Suprapubic skin (tissue), 4 donors: ENCODE results near the gene NEGR1. TPM values are rescaled to one million over a fixed set of nuclear protein-coding genes. Genes with fewer than 3 reads are reported as not detected.

Experiments
- DNase-seq, 2 donors: peaks; one replicate each; pipeline ENCODE4 v3.0.0-alpha.2; 2019; ENCODE audit warnings: low spot score in 2 of 2
- H3K27ac ChIP-seq: fragments of 200-600 bp; sonication (generic); one replicate; pipeline ENCODE4 v1.5.1; 2019
- H3K27me3 ChIP-seq: fragments of 200-600 bp; sonication (generic); one replicate; pipeline ENCODE4 v1.5.1; 2019
- H3K36me3 ChIP-seq: fragments of 200-600 bp; sonication (generic); one replicate; pipeline ENCODE4 v1.5.1; 2019
- H3K4me1 ChIP-seq: fragments of 200-600 bp; sonication (generic); one replicate; pipeline ENCODE4 v1.5.1; 2019
- H3K4me3 ChIP-seq: fragments of 200-600 bp; sonication (generic); one replicate; pipeline ENCODE4 v1.5.1; 2019; ENCODE audit warnings: mild to moderate bottlenecking
- H3K9me3 ChIP-seq: fragments of 200-600 bp; sonication (generic); one replicate; pipeline ENCODE4 v1.5.1; 2019
- EP300 ChIP-seq: sonication (generic); formaldehyde crosslinking; IDR thresholded peaks from one replicate; pipeline ENCODE4 v1.6.1; 2017; ENCODE audit warnings: antibody characterized with exemption
- POLR2A ChIP-seq, 2 donors: fragments of 450-650 bp; IDR thresholded peaks; one replicate each; pipeline ENCODE4 v1.6.1; 2017; ENCODE audit warnings: antibody characterized with exemption in 2 of 2, mild to moderate bottlenecking in 2 of 2, moderate library complexity in 2 of 2
- POLR2AphosphoS5 ChIP-seq, 3 donors: sonication (generic); formaldehyde crosslinking; IDR thresholded peaks; one replicate each; pipeline ENCODE4 v1.6.1; 2017; ENCODE audit warnings: antibody characterized with exemption in 3 of 3
- WGBS: methylation state at CpG from one replicate; pipeline ENCODE4 v1.1.5; 2018; 5-methylcytosine and 5-hydroxymethylcytosine counted together
- total RNA-seq, 4 donors: library from RNA; depleted of rRNA; stranded (reverse); fragments of >200 nt; gene quantifications; one replicate each; pipeline ENCODE4 v1.1.0, GENCODE V29; 2016
- TF ChIP-seq, protein P1 (sequence below), 2 donors: fragments of 200-600 bp in 1 of 2; fragments of 450-650 bp in 1 of 2; sonication (generic) in 1 of 2; IDR thresholded peaks; one replicate each; pipeline ENCODE4 v1.5.1; 2016 to 2019; ENCODE audit warnings: antibody characterized with exemption in 2 of 2, mild to moderate bottlenecking in 1 of 2, moderate library complexity in 1 of 2

Gene NEGR1
- total RNA-seq, 4 donors from 2014 or later = 3.0 to 9.9 (median 3.8) TPM

DNA sequence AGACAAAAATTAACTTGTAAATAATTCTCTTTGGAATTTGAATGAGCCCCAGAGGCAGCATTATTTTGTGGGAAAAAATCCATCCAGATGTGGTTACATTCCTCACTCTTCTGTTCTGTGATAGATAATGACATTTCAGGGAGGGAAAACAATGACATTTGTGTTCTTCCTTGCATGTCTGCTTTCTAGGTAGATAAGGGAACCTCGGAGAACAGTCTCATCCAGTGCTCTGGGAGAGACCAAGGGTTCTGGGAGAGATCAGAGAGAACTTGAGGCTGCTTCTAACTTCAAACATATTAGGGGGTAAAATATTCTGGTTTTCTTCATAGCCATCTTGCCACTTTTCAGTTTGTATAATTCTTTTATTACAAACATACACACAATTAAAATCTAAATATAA lies 269.2 kb downstream of the NEGR1 start:
- TF ChIP-seq POLR2AphosphoS5 (IDR thresholded peaks at IDR 0.05) = no peak
- TF ChIP-seq POLR2A (IDR thresholded peaks at IDR 0.05) = no peak
- TF ChIP-seq, protein P1, sequence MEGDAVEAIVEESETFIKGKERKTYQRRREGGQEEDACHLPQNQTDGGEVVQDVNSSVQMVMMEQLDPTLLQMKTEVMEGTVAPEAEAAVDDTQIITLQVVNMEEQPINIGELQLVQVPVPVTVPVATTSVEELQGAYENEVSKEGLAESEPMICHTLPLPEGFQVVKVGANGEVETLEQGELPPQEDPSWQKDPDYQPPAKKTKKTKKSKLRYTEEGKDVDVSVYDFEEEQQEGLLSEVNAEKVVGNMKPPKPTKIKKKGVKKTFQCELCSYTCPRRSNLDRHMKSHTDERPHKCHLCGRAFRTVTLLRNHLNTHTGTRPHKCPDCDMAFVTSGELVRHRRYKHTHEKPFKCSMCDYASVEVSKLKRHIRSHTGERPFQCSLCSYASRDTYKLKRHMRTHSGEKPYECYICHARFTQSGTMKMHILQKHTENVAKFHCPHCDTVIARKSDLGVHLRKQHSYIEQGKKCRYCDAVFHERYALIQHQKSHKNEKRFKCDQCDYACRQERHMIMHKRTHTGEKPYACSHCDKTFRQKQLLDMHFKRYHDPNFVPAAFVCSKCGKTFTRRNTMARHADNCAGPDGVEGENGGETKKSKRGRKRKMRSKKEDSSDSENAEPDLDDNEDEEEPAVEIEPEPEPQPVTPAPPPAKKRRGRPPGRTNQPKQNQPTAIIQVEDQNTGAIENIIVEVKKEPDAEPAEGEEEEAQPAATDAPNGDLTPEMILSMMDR (IDR thresholded peaks at IDR 0.05) = no peak
- no peak for TF ChIP-seq EP300

DNA sequence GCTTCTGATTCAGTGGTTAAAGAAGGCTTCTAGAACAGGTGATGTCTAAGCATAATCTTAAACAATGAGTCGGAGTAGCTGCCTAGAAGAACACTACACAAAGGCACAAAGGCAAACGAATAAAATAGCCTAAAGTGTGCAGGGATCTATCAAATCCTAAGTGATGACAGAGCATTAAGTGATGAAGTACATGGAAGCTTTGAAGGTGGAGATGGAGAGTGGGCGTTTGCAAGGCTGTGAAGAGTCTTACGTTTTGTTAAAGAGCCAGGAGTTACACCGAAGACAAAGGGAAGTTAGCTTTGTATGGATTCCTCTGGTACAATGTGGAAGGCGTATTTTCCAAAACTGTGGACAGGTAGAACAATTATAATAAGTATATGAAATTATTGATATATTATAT lies 270.6 kb downstream of the NEGR1 start:
- TF ChIP-seq POLR2AphosphoS5 (IDR thresholded peaks at IDR 0.05) = no peak
- no peak for TF ChIP-seq POLR2A (IDR thresholded peaks at IDR 0.05)
- no peak for TF ChIP-seq EP300
- TF ChIP-seq, protein P1 (IDR thresholded peaks at IDR 0.05) = no peak
- Histone ChIP-seq H3K36me3 (no peaks in the 10 kb centered on the region), H3K27me3 (no peaks in the 10 kb centered on the region), H3K9me3 (no peaks in the 10 kb centered on the region), H3K4me1 (no peaks in the 10 kb centered on the region), H3K27ac (no peak overlapping the region), H3K4me3 (no peak overlapping the region)
- WGBS = 75% methylated on average over 6 of the region's 6 CpGs
- DNase-seq = no peak

More for the DNA sequence above, 269.2 kb downstream of the NEGR1 start:
- 32% methylated on average over 1 of the region's 1 CpG for WGBS
- H3K9me3 ChIP-seq = no peaks in the 10 kb centered on the region
- no peak for DNase-seq
- no peaks in the 10 kb centered on the region for H3K4me1 ChIP-seq
- no peaks in the 10 kb centered on the region for H3K27me3 ChIP-seq
- no peak overlapping the region for H3K27ac ChIP-seq
- no peaks in the 10 kb centered on the region for H3K36me3 ChIP-seq
- no peak overlapping the region for H3K4me3 ChIP-seq

GRCh38 chr1:72010094-72010431 lies 272.3 kb downstream of the NEGR1 start:
- Histone ChIP-seq H3K4me3 (no peak overlapping the region), H3K27me3 (no peaks in the 10 kb centered on the region), H3K27ac (no peak overlapping the region), H3K9me3 (no peaks in the 10 kb centered on the region), H3K4me1 (no peaks in the 10 kb centered on the region), H3K36me3 (no peaks in the 10 kb centered on the region)
- TF ChIP-seq, protein P1 (IDR thresholded peaks at IDR 0.05) = no peak
- TF ChIP-seq EP300 = no peak
- 62% methylated on average over 3 of the region's 3 CpGs for WGBS
- no peak for DNase-seq

- Histone ChIP-seq H3K27ac (no peak overlapping the region), H3K27me3 (no peaks in the 10 kb centered on the region), H3K9me3 (no peaks in the 10 kb centered on the region), H3K4me3 (no peak overlapping the region), H3K4me1 (no peaks in the 10 kb centered on the region), H3K36me3 (no peaks in the 10 kb centered on the region)
- TF ChIP-seq, protein P1 (IDR thresholded peaks at IDR 0.05) = no peak
- TF ChIP-seq POLR2A (IDR thresholded peaks at IDR 0.05) (no peak), EP300 (no peak), POLR2AphosphoS5 (IDR thresholded peaks at IDR 0.05) (no peak)
- WGBS = 71% methylated on average over 6 of the region's 6 CpGs
- DNase-seq = no peak
These were observed 272.9 kb downstream of the NEGR1 start for GRCh38 chr1:72009173-72010093.

DNA sequence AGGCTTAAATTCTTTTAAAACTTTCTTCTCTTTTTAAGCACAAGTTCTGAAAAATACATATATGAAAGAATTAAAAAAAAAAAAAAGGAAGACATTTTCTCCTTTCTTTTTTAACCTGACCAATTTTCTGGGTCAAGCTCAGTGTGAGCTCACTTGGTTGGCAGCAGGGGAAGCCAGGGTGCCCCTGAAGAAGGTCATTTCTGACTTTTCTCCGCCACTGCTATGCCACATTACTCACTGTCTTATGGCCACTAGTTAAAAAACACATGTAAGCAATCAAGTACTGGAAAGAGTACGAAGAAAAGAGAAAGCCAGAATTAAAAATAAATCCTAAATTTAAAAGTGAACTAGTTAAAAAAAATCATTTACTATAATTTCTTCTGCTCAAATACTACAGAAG lies 275.0 kb downstream of the NEGR1 start:
- Histone ChIP-seq H3K36me3 (no peaks in the 10 kb centered on the region), H3K4me3 (no peak overlapping the region), H3K27me3 (no peaks in the 10 kb centered on the region), H3K27ac (no peak overlapping the region), H3K9me3 (no peaks in the 10 kb centered on the region), H3K4me1 (no peaks in the 10 kb centered on the region)
- WGBS = 65% methylated on average over 2 of the region's 2 CpGs
- TF ChIP-seq POLR2AphosphoS5 (IDR thresholded peaks at IDR 0.05) = no peak
- no peak for TF ChIP-seq EP300
- no peak for TF ChIP-seq POLR2A (IDR thresholded peaks at IDR 0.05)
- TF ChIP-seq, protein P1 (IDR thresholded peaks at IDR 0.05) = no peak
- DNase-seq = no peak
